Right lobe of liver (tissue), 4 donors: ENCODE measurements around the gene DGAT2L6.

Experiments
- POLR2A ChIP-seq: fragments of 450-650 bp; IDR thresholded peaks from one replicate; pipeline ENCODE4 v1.6.1; 2017; ENCODE audit warnings: antibody characterized with exemption, mild to moderate bottlenecking
- TF ChIP-seq, protein P1 (sequence below), 4 donors: fragments of 200-600 bp in 3 of 4; fragments of 450-650 bp in 1 of 4; IDR thresholded peaks; one replicate each; pipeline versions ENCODE4 v1.5.1 to v1.8.0; 2016 to 2022; ENCODE audit warnings: antibody characterized with exemption in 4 of 4, mild to moderate bottlenecking in 2 of 4
- donor health status: DM: no; HTN: no; CAD: no.
- donor health status: DM: no; HTN: no; CAD: no.
- donor health status: DM: no; HTN: yes; CAD: no.

DNA sequence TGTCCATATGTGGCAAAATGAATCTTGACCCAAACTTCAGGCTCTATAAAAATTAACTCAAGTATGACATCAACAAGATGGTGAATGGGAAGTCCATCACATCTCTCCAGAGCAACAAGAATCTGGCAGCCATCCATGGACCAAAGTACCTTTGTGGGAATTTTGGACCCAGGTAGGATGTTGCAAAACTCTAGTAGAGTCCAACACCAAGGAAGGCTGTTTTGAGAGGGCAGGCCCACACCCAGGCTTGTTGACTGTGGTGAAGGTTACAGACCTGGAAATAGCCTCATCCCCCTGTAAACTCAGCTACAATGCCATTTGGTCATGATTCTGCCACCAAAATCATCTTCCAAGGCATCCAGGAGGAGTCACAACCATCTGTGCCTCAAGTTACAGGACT lies 12.9 kb downstream of the DGAT2L6 start:
- no peak for TF ChIP-seq POLR2A
- TF ChIP-seq, protein P1, sequence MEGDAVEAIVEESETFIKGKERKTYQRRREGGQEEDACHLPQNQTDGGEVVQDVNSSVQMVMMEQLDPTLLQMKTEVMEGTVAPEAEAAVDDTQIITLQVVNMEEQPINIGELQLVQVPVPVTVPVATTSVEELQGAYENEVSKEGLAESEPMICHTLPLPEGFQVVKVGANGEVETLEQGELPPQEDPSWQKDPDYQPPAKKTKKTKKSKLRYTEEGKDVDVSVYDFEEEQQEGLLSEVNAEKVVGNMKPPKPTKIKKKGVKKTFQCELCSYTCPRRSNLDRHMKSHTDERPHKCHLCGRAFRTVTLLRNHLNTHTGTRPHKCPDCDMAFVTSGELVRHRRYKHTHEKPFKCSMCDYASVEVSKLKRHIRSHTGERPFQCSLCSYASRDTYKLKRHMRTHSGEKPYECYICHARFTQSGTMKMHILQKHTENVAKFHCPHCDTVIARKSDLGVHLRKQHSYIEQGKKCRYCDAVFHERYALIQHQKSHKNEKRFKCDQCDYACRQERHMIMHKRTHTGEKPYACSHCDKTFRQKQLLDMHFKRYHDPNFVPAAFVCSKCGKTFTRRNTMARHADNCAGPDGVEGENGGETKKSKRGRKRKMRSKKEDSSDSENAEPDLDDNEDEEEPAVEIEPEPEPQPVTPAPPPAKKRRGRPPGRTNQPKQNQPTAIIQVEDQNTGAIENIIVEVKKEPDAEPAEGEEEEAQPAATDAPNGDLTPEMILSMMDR (IDR thresholded peaks at IDR 0.05), result no peak
